H1 (cell line): ENCODE measurements around the gene PLXNA4. TPM values are rescaled to one million over a fixed set of nuclear protein-coding genes. Genes with fewer than 3 reads are reported as not detected.

Experiments
- CTCF ChIA-PET: fragments of 300-600 bp; sonication (Branson Sonifier 250); formaldehyde crosslinking; loops from one replicate; lab custom pipeline; 2021; ENCODE audit not compliant: partially characterized antibody; lab: Charles Lee
- POLR2A ChIA-PET: fragments of 300-600 bp; sonication (Branson Sonifier 250); formaldehyde crosslinking; loops from one replicate; lab custom pipeline; 2021; ENCODE audit warnings: inconsistent platforms; ENCODE audit not compliant: partially characterized antibody; lab: Charles Lee
- DNase-seq, 2 experiments: peaks; one replicate each; pipeline versions ENCODE4 v3.0.0 to v3.0.0-alpha.2; 2010 to 2022; ENCODE audit warnings: low spot score in 2 of 2, low read depth in 1 of 2, mixed read lengths in 1 of 2
- FAIRE-seq: peaks from 2 replicates; lab custom pipeline; 2011; peaks lifted over from hg19 to GRCh38; lab: Jason Lieb, UNC
- H2AFZ ChIP-seq: 2 replicates; pipeline ENCODE4 v1.8.1; 2012; ENCODE audit warnings: low read length, inconsistent platforms
- H2AK5ac ChIP-seq: 2 replicates; pipeline ENCODE4 v1.6.1; 2013; ENCODE audit warnings: low read depth, low read length
- H2BK120ac ChIP-seq: replicated peaks from 2 replicates; pipeline ENCODE3; 2013; ENCODE audit warnings: low read depth, low read length, inconsistent platforms
- H2BK12ac ChIP-seq: 2 replicates; pipeline ENCODE4 v1.6.1; 2013; ENCODE audit warnings: low read depth, low read length
- H2BK15ac ChIP-seq: 2 replicates; pipeline ENCODE4 v1.6.1; 2013; ENCODE audit warnings: low read length
- H2BK20ac ChIP-seq: 2 replicates; pipeline ENCODE4 v1.6.1; 2013; ENCODE audit warnings: low read length
- H2BK5ac ChIP-seq: 2 replicates; pipeline ENCODE4 v1.6.1; 2013; ENCODE audit warnings: low read depth, low read length
- H3K14ac ChIP-seq: 2 replicates; pipeline ENCODE4 v1.6.1; 2013; ENCODE audit warnings: inconsistent platforms; ENCODE audit not compliant: insufficient read length
- H3K18ac ChIP-seq: 2 replicates; pipeline ENCODE4 v1.6.1; 2013; ENCODE audit warnings: low read length; ENCODE audit errors: extremely low read depth
- H3K23ac ChIP-seq: 2 replicates; pipeline ENCODE4 v1.6.1; 2013; ENCODE audit warnings: inconsistent platforms; ENCODE audit not compliant: insufficient read length
- H3K23me2 ChIP-seq: 2 replicates; pipeline ENCODE4 v1.6.1; 2013; ENCODE audit warnings: low read depth, low read length
- H3K27ac ChIP-seq: 2 replicates; pipeline ENCODE4 v1.6.1; 2011; ENCODE audit warnings: low read depth, low read length, inconsistent platforms
- H3K27me3 ChIP-seq, 4 experiments: replicated peaks in 1 of 4; 1 replicate in 1 of 4; 2 replicates in 3 of 4; pipeline versions ENCODE4 v1.6.1 to v1.8.1; 2011 to 2013; ENCODE audit warnings: low read length in 3 of 4, mild to moderate bottlenecking in 3 of 4, inconsistent platforms in 2 of 4, mixed read lengths in 2 of 4, moderate library complexity in 1 of 4; ENCODE audit not compliant: control insufficient read depth in 3 of 4, insufficient read depth in 3 of 4; ENCODE audit errors: extremely low read depth in 1 of 4
- H3K36me3 ChIP-seq, 4 experiments: 2 replicates each; pipeline versions ENCODE4 v1.6.1 to v1.8.1; 2011 to 2013; ENCODE audit warnings: mild to moderate bottlenecking in 4 of 4, low read length in 3 of 4, moderate library complexity in 2 of 4, control low read depth in 1 of 4, inconsistent platforms in 1 of 4; ENCODE audit not compliant: insufficient read depth in 4 of 4, control insufficient read depth in 2 of 4
- H3K4ac ChIP-seq: replicated peaks from 2 replicates; pipeline ENCODE3; 2013; ENCODE audit warnings: low read length, low read depth, mixed read lengths, inconsistent platforms; ENCODE audit not compliant: insufficient read length
- H3K4me1 ChIP-seq, 4 experiments: replicated peaks in 1 of 4; 1 replicate in 1 of 4; 2 replicates in 3 of 4; pipeline versions ENCODE4 v1.6.1 to v1.8.1; 2011 to 2013; ENCODE audit warnings: low read length in 3 of 4, inconsistent platforms in 2 of 4, mixed read lengths in 1 of 4; ENCODE audit not compliant: insufficient read depth in 4 of 4, control insufficient read depth in 3 of 4
- H3K4me2 ChIP-seq, 2 experiments: 2 replicates each; pipeline versions ENCODE4 v1.6.1 to v1.8.1; 2011 to 2013; ENCODE audit warnings: low read depth in 2 of 2, low read length in 2 of 2, control low read depth in 1 of 2, inconsistent platforms in 1 of 2, mild to moderate bottlenecking in 1 of 2; ENCODE audit not compliant: insufficient read depth in 1 of 2
- H3K4me3 ChIP-seq, 4 experiments: fragments of 200-600, 300-600 bp in 1 of 4; sonication (generic), shearing (Covaris generic), sonication (Bioruptor Twin) in 1 of 4; 2 replicates each; pipeline versions ENCODE4 v1.5.1 to v1.8.1; 2011 to 2016; ENCODE audit warnings: low read length in 4 of 4, low read depth in 3 of 4, control low read depth in 2 of 4, inconsistent platforms in 2 of 4, mild to moderate bottlenecking in 2 of 4, mixed read lengths in 1 of 4, moderate library complexity in 1 of 4; ENCODE audit not compliant: insufficient read depth in 2 of 4; ENCODE audit errors: extremely low read depth in 1 of 4
- H3K56ac ChIP-seq: replicated peaks from 2 replicates; pipeline ENCODE3; 2013; ENCODE audit warnings: low read depth, mild to moderate bottlenecking, mixed read lengths, low read length, inconsistent platforms; ENCODE audit not compliant: insufficient read length
- H3K79me1 ChIP-seq: 2 replicates; pipeline ENCODE4 v1.6.1; 2013; ENCODE audit warnings: low read depth, low read length, control low read depth
- H3K79me2 ChIP-seq, 2 experiments: 2 replicates each; pipeline versions ENCODE4 v1.6.1 to v1.8.1; 2012 to 2013; ENCODE audit warnings: low read length in 2 of 2, mild to moderate bottlenecking in 2 of 2, inconsistent platforms in 1 of 2; ENCODE audit not compliant: insufficient read depth in 2 of 2, control insufficient read depth in 1 of 2
- H3K9ac ChIP-seq, 4 experiments: replicated peaks in 1 of 4; 1 replicate in 1 of 4; 2 replicates in 3 of 4; pipeline versions ENCODE4 v1.6.1 to v1.8.1; 2011 to 2013; ENCODE audit warnings: low read depth in 3 of 4, low read length in 3 of 4, control low read depth in 2 of 4, mild to moderate bottlenecking in 2 of 4, moderate library complexity in 2 of 4, inconsistent platforms in 1 of 4; ENCODE audit errors: extremely low read depth in 1 of 4
- H3K9me3 ChIP-seq, 2 experiments: 2 replicates each; pipeline versions ENCODE4 v1.6.1 to v1.8.1; 2012 to 2013; ENCODE audit warnings: mild to moderate bottlenecking in 2 of 2, moderate library complexity in 2 of 2, control low read depth in 1 of 2, inconsistent platforms in 1 of 2, low read depth in 1 of 2, low read length in 1 of 2, mixed read lengths in 1 of 2; ENCODE audit not compliant: insufficient read depth in 2 of 2
- H4K20me1 ChIP-seq, 2 experiments: replicated peaks in 1 of 2; 2 replicates each; pipeline versions ENCODE3 to v1.8.1; 2011 to 2013; ENCODE audit warnings: inconsistent platforms in 2 of 2, low read length in 2 of 2, mild to moderate bottlenecking in 1 of 2; ENCODE audit not compliant: insufficient read depth in 2 of 2, control insufficient read depth in 1 of 2
- H4K5ac ChIP-seq: 2 replicates; pipeline ENCODE4 v1.6.1; 2013; ENCODE audit warnings: low read length, low read depth, mixed read lengths, inconsistent platforms; ENCODE audit not compliant: insufficient read length
- H4K8ac ChIP-seq: 2 replicates; pipeline ENCODE4 v1.8.0; 2013; ENCODE audit warnings: mild to moderate bottlenecking, moderate library complexity, low read length, inconsistent platforms; ENCODE audit not compliant: insufficient read depth; ENCODE audit errors: extremely low read depth
- H4K91ac ChIP-seq: replicated peaks from 2 replicates; pipeline ENCODE3; 2013; ENCODE audit warnings: low read length, mixed read lengths, inconsistent platforms; ENCODE audit not compliant: insufficient read length
- ASH2L ChIP-seq: fragments of 200-600, 300-600 bp; sonication (generic); IDR thresholded peaks from one replicate; pipeline ENCODE4 v1.7.1; 2017; ENCODE audit warnings: low read length
- CEBPB ChIP-seq: IDR thresholded peaks from 2 replicates; pipeline ENCODE4 v1.6.1; 2012; ENCODE audit warnings: low read depth, low read length
- CREB1 ChIP-seq: IDR thresholded peaks from 2 replicates; pipeline ENCODE4 v1.6.1; 2012; ENCODE audit warnings: inconsistent platforms
- EGR1 ChIP-seq: IDR thresholded peaks from 2 replicates; pipeline ENCODE4 v1.6.1; 2011; ENCODE audit warnings: low read depth, low read length, borderline replicate concordance
- NANOG ChIP-seq: IDR thresholded peaks from 2 replicates; pipeline ENCODE4 v1.6.1; 2011; ENCODE audit warnings: low read length, low read depth, mild to moderate bottlenecking, inconsistent platforms; ENCODE audit not compliant: insufficient read depth, poor library complexity, severe bottlenecking
- PHF8 ChIP-seq: fragments of 200-600 bp; sonication (generic); conservative IDR thresholded peaks from 2 replicates; pipeline ENCODE4 v1.7.1; 2012; ENCODE audit warnings: low read depth, mild to moderate bottlenecking, inconsistent platforms, low read length, moderate library complexity
- POLR2AphosphoS5 ChIP-seq: IDR thresholded peaks from 2 replicates; pipeline ENCODE4 v1.6.1; 2011; ENCODE audit warnings: low read depth, low read length
- SAP30 ChIP-seq: fragments of 300-600 bp; sonication (generic); IDR thresholded peaks from 2 replicates; pipeline ENCODE4 v1.7.1; 2012; ENCODE audit warnings: low read length, moderate library complexity, mild to moderate bottlenecking, inconsistent platforms; ENCODE audit not compliant: insufficient read depth, insufficient replicate concordance
- TBP ChIP-seq: IDR thresholded peaks from 2 replicates; pipeline ENCODE4 v1.6.1; 2011; ENCODE audit warnings: low read depth, low read length, improper control_type of control experiment
- TCF12 ChIP-seq: IDR thresholded peaks from 2 replicates; pipeline ENCODE4 v1.6.1; 2011; ENCODE audit warnings: low read depth, mild to moderate bottlenecking, low read length
- USF2 ChIP-seq: IDR thresholded peaks from 2 replicates; pipeline ENCODE4 v1.6.1; 2011; ENCODE audit warnings: low read length, improper control_type of control experiment
- WGBS, 2 experiments: shearing (Covaris generic) in 1 of 2; methylation state at CpG; one replicate each; pipeline versions ENCODE4 v1.1.6 to v1.1.7; 2013 to 2015; ENCODE audit warnings: low lambda C conversion rate in 2 of 2, mixed read lengths in 2 of 2, inconsistent platforms in 1 of 2, low coverage in 1 of 2, missing lambda C conversion rate in 1 of 2; ENCODE audit not compliant: insufficient replicate concordance in 2 of 2, insufficient coverage in 1 of 2, insufficient read length in 1 of 2; ENCODE audit errors: extremely low coverage in 1 of 2, missing lambda C conversion rate in 1 of 2; 5-methylcytosine and 5-hydroxymethylcytosine counted together
- polyA plus RNA-seq, 7 experiments: library from polyadenylated mRNA; depleted of rRNA in 3 of 7; stranded (reverse) in 5 of 7; unstranded in 2 of 7; fragments of >200 nt in 5 of 7; fragments of 200-250 nt in 2 of 7; gene quantifications; 1 replicate in 5 of 7; 2 replicates in 1 of 7; 4 replicates in 1 of 7; pipeline versions ENCODE4 v1.2.1 to v1.2.3, GENCODE V29; 2011 to 2013; ENCODE audit warnings: missing spikeins in 2 of 7, mixed read lengths in 2 of 7
- total RNA-seq: library from RNA; stranded (reverse); fragmentation: NEBNext Ultra II Directional; extraction: Animal tissue kit (Norgen Biotek cat#: 25700); gene quantifications from 2 replicates; pipeline ENCODE4 v1.2.1, GENCODE V29; 2021

The PLXNA4 gene
- total and polyA plus RNA-seq, 2 of the 8 experiments (the other 6 are each of a cell fraction or from before 2014, with no cell fraction given): 0.76 to 0.79 TPM

DNA sequence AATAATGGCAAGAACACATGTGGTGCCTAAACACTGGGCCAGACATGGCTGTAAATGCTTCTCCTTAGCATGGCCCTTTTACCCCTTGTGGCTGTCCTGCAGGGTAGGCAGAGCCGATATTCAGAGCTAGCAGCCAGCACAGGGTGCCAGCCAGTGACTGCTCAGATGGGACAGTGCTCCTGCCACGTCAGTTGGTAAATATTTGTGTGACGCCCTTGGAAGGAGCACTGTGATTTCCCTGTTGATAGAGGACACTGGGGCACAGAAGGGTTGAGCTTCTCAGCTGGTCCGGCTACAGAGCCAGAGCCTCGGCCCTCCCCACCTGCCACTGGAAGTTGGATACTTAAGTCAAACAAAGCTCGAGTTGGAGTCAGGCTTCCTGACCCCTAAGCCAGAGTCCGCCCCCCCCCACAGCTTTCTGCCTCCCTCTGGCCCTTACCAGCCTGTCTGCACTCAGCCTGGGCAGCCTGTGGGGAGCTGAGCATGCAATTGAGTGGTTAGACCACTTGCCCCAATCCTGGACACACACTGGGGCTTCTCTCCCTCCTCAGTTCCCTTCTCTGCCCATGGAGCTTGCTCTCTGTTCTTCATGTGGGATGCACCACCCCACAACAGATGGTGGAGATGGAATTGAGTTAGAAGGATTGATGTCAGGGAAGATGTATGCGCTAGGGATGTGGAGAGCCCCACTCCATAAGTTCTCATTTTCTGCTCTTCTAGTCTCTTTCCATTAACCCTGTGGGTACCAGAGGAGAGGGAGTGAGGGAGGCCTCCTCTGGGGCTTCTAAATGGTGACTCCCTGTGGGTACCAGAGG is 350.8 kb downstream of the PLXNA4 start:
- POLR2A ChIA-PET: no interaction called here
- H3K4me2 ChIP-seq: no peak overlapping the region
- H2BK20ac ChIP-seq: no peak overlapping the region
- TF ChIP-seq TCF12 (no peak), ASH2L (no peak), USF2 (no peak), CEBPB (no peak), PHF8 (no peak), NANOG (no peak), SAP30 (no peak), CREB1 (no peak), EGR1 (no peak), TBP (no peak), POLR2AphosphoS5 (no peak)

More for the DNA sequence above, 350.8 kb downstream of the PLXNA4 start:
- 87% methylated on average over 8 of the region's 8 CpGs; no CpG with 5 or more reads in 1 of the 2 experiments for WGBS, 2 experiments
- H3K56ac ChIP-seq: no peak overlapping the region
- no peak overlapping the region for H3K14ac ChIP-seq
- no peaks in the 10 kb centered on the region for H3K79me2 ChIP-seq
- H3K4me1 ChIP-seq: peaks cover 0 to 3% (median 0%) of the 10 kb centered on the region in 4 experiments; a peak in 1 of 7 replicates
- FAIRE-seq (no peak), DNase-seq (no peak)
- no peak overlapping the region for H2BK120ac ChIP-seq
- H3K9ac ChIP-seq: no peak overlapping the region
- no peak overlapping the region for H4K8ac ChIP-seq
- H3K9me3 ChIP-seq: no peaks in the 10 kb centered on the region
- H3K36me3 ChIP-seq: no peaks in the 10 kb centered on the region
- no peak overlapping the region for H3K4ac ChIP-seq
- peak overlapping the region; percentile 9; the same call in 1 of the 2 replicates for H2AK5ac ChIP-seq
- no peak overlapping the region for H3K4me3 ChIP-seq
- CTCF ChIA-PET: interaction anchor here (0.7 to 3.9 kb wide), 10 partner anchors 9 to 280 kb away, joined by 3 to 14 read pairs (median 6); no protein-coding TSS in a partner anchor
- H3K27me3 ChIP-seq: no peaks in the 10 kb centered on the region; a peak in 1 of 7 replicates
- H4K91ac ChIP-seq: no peak overlapping the region
- no peak overlapping the region for H2BK12ac ChIP-seq
- H3K18ac ChIP-seq: no peak overlapping the region
- H3K23me2 ChIP-seq: no peaks in the 10 kb centered on the region
- H2BK15ac ChIP-seq: no peak overlapping the region
- no peaks in the 10 kb centered on the region for H4K20me1 ChIP-seq
- no peak overlapping the region for H3K27ac ChIP-seq
- no peaks in the 10 kb centered on the region for H3K79me1 ChIP-seq
- no peak overlapping the region for H4K5ac ChIP-seq
- H2BK5ac ChIP-seq: no peak overlapping the region
- H2AFZ ChIP-seq: no peak overlapping the region
- no peak overlapping the region for H3K23ac ChIP-seq
